SH-SY5Y (cell line): ENCODE data around the gene STK16.

ENCODE experiments used
- GATA2 ChIP-seq: IDR thresholded peaks from 2 replicates; pipeline ENCODE4 v1.6.1; 2011; ENCODE audit warnings: mild to moderate bottlenecking, low read depth, low read length
- GATA3 ChIP-seq: IDR thresholded peaks from 2 replicates; pipeline ENCODE4 v1.6.1; 2011; ENCODE audit warnings: low read depth, mild to moderate bottlenecking, low read length, moderate library complexity

- TF ChIP-seq GATA2 (no peak), GATA3 (no peak)
These were observed 39.5 kb downstream of the STK16 start for GRCh38 chr2:219284501-219285372.
